DND-41 (cell line): Measurements from ENCODE around the gene PTPRN.

ENCODE experiments used
- ATAC-seq: fragments of 200-7000 bp; cut with Tn5 transposase; 3 replicates; pipeline ENCODE4 v1.9.1; 2021; ENCODE audit warnings: low read depth; ENCODE audit not compliant: insufficient read depth
- DNase-seq: peaks from one replicate; pipeline ENCODE4 v3.0.0-alpha.2; 2020
- H2AFZ ChIP-seq: 2 replicates; pipeline ENCODE4 v1.6.0; 2012; ENCODE audit warnings: low read depth, low read length
- H3K27ac ChIP-seq: 2 replicates; pipeline ENCODE4 v1.5.1; 2012; ENCODE audit warnings: low read length, inconsistent platforms
- H3K27me3 ChIP-seq: fragments of 200-600 bp; sonication (generic); 2 replicates; pipeline ENCODE4 v1.6.0; 2012; ENCODE audit warnings: low read length, mild to moderate bottlenecking, inconsistent platforms; ENCODE audit not compliant: insufficient read depth, poor library complexity
- H3K36me3 ChIP-seq: 2 replicates; pipeline ENCODE4 v1.5.1; 2012; ENCODE audit warnings: low read length, inconsistent platforms; ENCODE audit not compliant: insufficient read depth
- H3K4me1 ChIP-seq: 2 replicates; pipeline ENCODE4 v1.5.1; 2012; ENCODE audit warnings: mild to moderate bottlenecking, low read length; ENCODE audit not compliant: insufficient read depth
- H3K4me2 ChIP-seq: 2 replicates; pipeline ENCODE4 v1.6.0; 2012; ENCODE audit warnings: mild to moderate bottlenecking, moderate library complexity, low read length, inconsistent platforms; ENCODE audit not compliant: insufficient read depth
- H3K4me3 ChIP-seq, 2 experiments: fragments of 200-600 bp in 1 of 2; shearing (Covaris generic) in 1 of 2; 2 replicates each; pipeline ENCODE4 v1.5.1; 2012 to 2016; ENCODE audit warnings: inconsistent platforms in 2 of 2, low read length in 2 of 2, mild to moderate bottlenecking in 2 of 2, low read depth in 1 of 2, moderate library complexity in 1 of 2
- H3K79me2 ChIP-seq: 2 replicates; pipeline ENCODE4 v1.6.0; 2012; ENCODE audit warnings: low read length, inconsistent platforms; ENCODE audit not compliant: insufficient read depth
- H3K9ac ChIP-seq: 2 replicates; pipeline ENCODE4 v1.6.0; 2012; ENCODE audit warnings: low read depth, mild to moderate bottlenecking, inconsistent platforms, low read length, moderate library complexity
- H3K9me3 ChIP-seq: 2 replicates; pipeline ENCODE4 v1.5.1; 2012; ENCODE audit warnings: low read length, moderate library complexity, mild to moderate bottlenecking, inconsistent platforms; ENCODE audit not compliant: insufficient read depth, severe bottlenecking
- H4K20me1 ChIP-seq: 2 replicates; pipeline ENCODE4 v1.6.0; 2012; ENCODE audit warnings: low read length; ENCODE audit not compliant: insufficient read depth
- EZH2 ChIP-seq: IDR thresholded peaks from 3 replicates; pipeline ENCODE4 v1.6.1; 2012; ENCODE audit warnings: borderline replicate concordance, low read depth, mild to moderate bottlenecking, moderate library complexity, low read length, inconsistent platforms; ENCODE audit not compliant: severe bottlenecking
- TF ChIP-seq, protein P1 (sequence below): IDR thresholded peaks from 2 replicates; pipeline ENCODE4 v1.5.1; 2012; ENCODE audit warnings: borderline replicate concordance, low read length, moderate library complexity, mild to moderate bottlenecking; ENCODE audit not compliant: poor library complexity, severe bottlenecking; ENCODE audit errors: extremely low read depth

The PTPRN gene

DNA sequence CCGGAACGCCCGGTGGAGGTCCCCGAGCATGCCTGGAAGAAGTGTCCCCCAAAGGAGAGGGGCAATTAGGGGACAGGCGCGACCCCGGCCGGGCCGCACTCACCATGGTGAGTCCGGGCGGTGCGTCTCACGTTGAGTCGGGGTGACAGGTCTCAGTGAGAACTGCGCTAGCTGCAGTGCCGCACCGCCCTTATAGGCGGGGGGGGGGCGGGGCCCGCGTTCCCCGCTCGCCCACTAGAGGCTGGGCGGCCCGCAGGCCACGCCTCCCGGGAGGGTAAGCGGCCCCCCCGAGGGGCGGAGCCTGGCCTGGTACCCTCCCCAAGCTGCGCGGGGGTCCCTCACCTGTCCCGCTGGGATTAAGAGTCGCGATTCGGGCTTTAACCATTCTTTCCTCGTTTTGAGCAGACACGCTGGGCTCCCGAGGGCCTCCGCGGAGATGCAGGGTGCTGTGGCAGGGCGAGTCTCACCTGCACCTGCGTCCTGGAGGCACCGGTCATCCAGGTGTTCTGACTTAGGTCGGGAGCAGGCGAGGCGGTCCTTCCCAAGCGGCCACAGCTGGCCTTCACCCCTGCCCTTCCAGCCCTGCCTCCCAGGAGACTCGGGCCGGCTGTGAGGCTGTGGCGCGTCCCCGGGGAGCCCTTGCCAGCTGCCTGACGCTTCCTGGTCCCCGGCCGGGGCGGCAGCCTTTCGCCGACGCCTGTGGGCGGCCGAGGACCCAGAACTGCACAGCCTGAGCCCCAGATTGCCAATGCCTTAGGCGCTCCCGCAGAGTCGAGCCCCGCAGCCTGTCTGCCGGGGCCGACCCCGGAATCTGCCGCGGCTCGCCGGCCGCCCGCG, 55.2 kb downstream of the PTPRN start, which contains the start of gene TUBA4A:
Gene TUBA4A (minus strand): TSS at position 166 of the 837 bp plus-strand sequence. CDS start 60 bp downstream, at position 106.
- H3K4me2 ChIP-seq = peak within 1 kb of the TSS; percentile 99
- no peaks in the 10 kb centered on the region for H3K36me3 ChIP-seq
- TF ChIP-seq, protein P1, sequence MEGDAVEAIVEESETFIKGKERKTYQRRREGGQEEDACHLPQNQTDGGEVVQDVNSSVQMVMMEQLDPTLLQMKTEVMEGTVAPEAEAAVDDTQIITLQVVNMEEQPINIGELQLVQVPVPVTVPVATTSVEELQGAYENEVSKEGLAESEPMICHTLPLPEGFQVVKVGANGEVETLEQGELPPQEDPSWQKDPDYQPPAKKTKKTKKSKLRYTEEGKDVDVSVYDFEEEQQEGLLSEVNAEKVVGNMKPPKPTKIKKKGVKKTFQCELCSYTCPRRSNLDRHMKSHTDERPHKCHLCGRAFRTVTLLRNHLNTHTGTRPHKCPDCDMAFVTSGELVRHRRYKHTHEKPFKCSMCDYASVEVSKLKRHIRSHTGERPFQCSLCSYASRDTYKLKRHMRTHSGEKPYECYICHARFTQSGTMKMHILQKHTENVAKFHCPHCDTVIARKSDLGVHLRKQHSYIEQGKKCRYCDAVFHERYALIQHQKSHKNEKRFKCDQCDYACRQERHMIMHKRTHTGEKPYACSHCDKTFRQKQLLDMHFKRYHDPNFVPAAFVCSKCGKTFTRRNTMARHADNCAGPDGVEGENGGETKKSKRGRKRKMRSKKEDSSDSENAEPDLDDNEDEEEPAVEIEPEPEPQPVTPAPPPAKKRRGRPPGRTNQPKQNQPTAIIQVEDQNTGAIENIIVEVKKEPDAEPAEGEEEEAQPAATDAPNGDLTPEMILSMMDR = peak; percentile 12
- TF ChIP-seq EZH2 = peak; percentile 5
- H3K4me1 ChIP-seq = peaks cover 37% of the 10 kb centered on the region
- H3K27ac ChIP-seq = no peak within 1 kb of the TSS
- no peaks in the 10 kb centered on the region for H3K79me2 ChIP-seq
- no peaks in the 10 kb centered on the region for H3K9me3 ChIP-seq
- H3K27me3 ChIP-seq = peaks cover 42% of the 10 kb centered on the region
- peak within 1 kb of the TSS; percentile 51 for H3K9ac ChIP-seq
- peak within 1 kb of the TSS; percentile 24 to 65; a peak in 3 of 4 replicates for H3K4me3 ChIP-seq
- H2AFZ ChIP-seq = peak within 1 kb of the TSS; percentile 65
- DNase-seq (peak; percentile 81), ATAC-seq (peak; percentile 85)
- peaks cover 33% of the 10 kb centered on the region for H4K20me1 ChIP-seq

DNA sequence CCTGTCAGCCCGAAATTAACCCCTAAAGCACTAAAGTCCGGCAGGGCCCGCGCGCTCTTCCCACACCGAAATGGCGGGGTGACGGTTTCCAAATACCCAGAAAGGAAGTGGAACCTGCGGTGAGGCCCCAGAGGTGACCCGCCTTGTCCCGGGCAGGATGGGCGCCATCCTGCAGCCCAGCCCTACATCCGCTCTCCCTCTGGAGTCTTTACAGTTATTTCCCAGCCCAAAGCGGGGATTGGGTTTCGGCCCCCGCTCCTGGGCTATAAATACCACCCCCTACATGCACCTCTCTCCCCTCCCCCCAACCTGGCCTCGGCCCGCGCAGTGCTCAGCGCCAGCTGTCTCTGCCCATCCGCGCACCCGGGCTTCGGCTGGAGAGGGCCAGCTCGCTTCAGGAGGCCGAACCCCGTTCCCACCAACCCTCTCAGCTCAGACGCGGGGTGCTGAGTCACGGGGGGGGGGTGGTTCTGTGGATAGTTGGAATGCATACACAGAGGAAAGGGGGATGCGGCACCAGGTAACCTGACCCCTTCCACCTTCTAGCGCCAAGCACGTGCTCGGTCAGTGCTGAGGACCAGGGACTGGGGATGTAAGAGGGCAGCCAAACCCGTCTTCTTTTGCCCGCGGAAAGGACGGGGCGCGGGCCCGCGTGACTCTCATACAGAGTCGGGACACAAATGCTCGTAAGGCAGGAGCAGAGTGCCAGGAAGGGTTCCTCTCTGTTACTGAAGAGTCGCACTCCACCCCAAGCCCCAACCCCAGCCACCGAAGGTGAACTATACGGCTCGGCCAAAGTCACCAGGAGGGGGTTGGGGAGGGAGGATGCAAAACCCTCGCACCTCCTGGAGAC, 56.1 kb downstream of the PTPRN start, which contains the start of gene TUBA4B:
Gene TUBA4B (plus strand): TSS at position 344 of the 853 bp plus-strand sequence. CDS start 165 bp downstream, at position 509.
- H3K36me3 ChIP-seq = peaks cover 5% of the 10 kb centered on the region
- H3K9ac ChIP-seq = peak within 1 kb of the TSS; percentile 51
- H3K27me3 ChIP-seq = peaks cover 39% of the 10 kb centered on the region
- H2AFZ ChIP-seq = peak within 1 kb of the TSS; percentile 65
- ATAC-seq (peak; percentile 41), DNase-seq (peak; percentile 44)
- H3K4me3 ChIP-seq = peak within 1 kb of the TSS; percentile 24 to 65; a peak in 3 of 4 replicates
- H3K4me1 ChIP-seq = peaks cover 43% of the 10 kb centered on the region
- TF ChIP-seq, protein P1 = no peak
- TF ChIP-seq EZH2 = peak; percentile 96
- no peak within 1 kb of the TSS for H3K27ac ChIP-seq
- no peaks in the 10 kb centered on the region for H3K79me2 ChIP-seq
- peaks cover 40% of the 10 kb centered on the region for H4K20me1 ChIP-seq
- no peaks in the 10 kb centered on the region for H3K9me3 ChIP-seq
- peak within 1 kb of the TSS; percentile 99 for H3K4me2 ChIP-seq

DNA sequence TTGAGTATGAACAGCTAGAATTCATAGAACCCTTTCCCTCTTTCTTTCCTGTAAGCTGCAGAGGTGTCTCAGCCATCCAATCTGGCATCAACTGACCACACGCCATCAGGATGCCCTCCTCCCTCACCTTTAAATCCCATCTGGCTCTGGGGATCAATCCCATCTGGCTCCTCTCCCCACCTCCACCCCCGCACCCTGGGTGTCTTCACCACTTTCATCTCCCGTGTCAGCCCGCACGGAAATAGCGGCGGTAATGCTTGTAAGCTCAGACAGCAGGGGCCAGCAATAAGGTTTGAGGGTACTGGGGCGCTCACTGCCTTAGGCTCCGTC, 56.7 kb downstream of the PTPRN start:
- H3K9ac ChIP-seq = peak overlapping the region; percentile 51; the same call in 1 of the 2 replicates

More for the DNA sequence above, 56.7 kb downstream of the PTPRN start:
- Histone ChIP-seq H2AFZ (no peak overlapping the region), H4K20me1 (peaks cover 43% of the 10 kb centered on the region), H3K4me3 (peak overlapping the region in 1 of 2 experiments; percentile 65; a peak in 2 of 4 replicates), H3K27ac (no peak overlapping the region), H3K27me3 (peaks cover 39% of the 10 kb centered on the region), H3K4me2 (peak overlapping the region; percentile 99), H3K36me3 (peaks cover 6% of the 10 kb centered on the region), H3K79me2 (no peaks in the 10 kb centered on the region), H3K4me1 (peaks cover 49% of the 10 kb centered on the region), H3K9me3 (no peaks in the 10 kb centered on the region)
- DNase-seq (no peak), ATAC-seq (peak; percentile 1; the same call in 1 of the 3 replicates)
- TF ChIP-seq, protein P1 = no peak
- no peak for TF ChIP-seq EZH2
